Suprapubic skin (tissue), 4 donors: ENCODE results near the gene CCNL1. TPM values are rescaled to one million over a fixed set of nuclear protein-coding genes. Genes with fewer than 3 reads are reported as not detected.
"Not testable (repeated sequence)": the region's sequence is repeated elsewhere in the genome, so short reads cannot be mapped to it uniquely, and the experiment has no call there.

Source experiments
- DNase-seq, 2 donors: peaks; one replicate each; pipeline ENCODE4 v3.0.0-alpha.2; 2019; ENCODE audit warnings: low spot score in 2 of 2
- H3K27ac ChIP-seq: fragments of 200-600 bp; sonication (generic); one replicate; pipeline ENCODE4 v1.5.1; 2019
- H3K27me3 ChIP-seq: fragments of 200-600 bp; sonication (generic); one replicate; pipeline ENCODE4 v1.5.1; 2019
- H3K36me3 ChIP-seq: fragments of 200-600 bp; sonication (generic); one replicate; pipeline ENCODE4 v1.5.1; 2019
- H3K4me1 ChIP-seq: fragments of 200-600 bp; sonication (generic); one replicate; pipeline ENCODE4 v1.5.1; 2019
- H3K4me3 ChIP-seq: fragments of 200-600 bp; sonication (generic); one replicate; pipeline ENCODE4 v1.5.1; 2019; ENCODE audit warnings: mild to moderate bottlenecking
- H3K9me3 ChIP-seq: fragments of 200-600 bp; sonication (generic); one replicate; pipeline ENCODE4 v1.5.1; 2019
- EP300 ChIP-seq: sonication (generic); formaldehyde crosslinking; IDR thresholded peaks from one replicate; pipeline ENCODE4 v1.6.1; 2017; ENCODE audit warnings: antibody characterized with exemption
- POLR2A ChIP-seq, 2 donors: fragments of 450-650 bp; IDR thresholded peaks; one replicate each; pipeline ENCODE4 v1.6.1; 2017; ENCODE audit warnings: antibody characterized with exemption in 2 of 2, mild to moderate bottlenecking in 2 of 2, moderate library complexity in 2 of 2
- POLR2AphosphoS5 ChIP-seq, 3 donors: sonication (generic); formaldehyde crosslinking; IDR thresholded peaks; one replicate each; pipeline ENCODE4 v1.6.1; 2017; ENCODE audit warnings: antibody characterized with exemption in 3 of 3
- WGBS: methylation state at CpG from one replicate; pipeline ENCODE4 v1.1.5; 2018; 5-methylcytosine and 5-hydroxymethylcytosine counted together
- total RNA-seq, 4 donors: library from RNA; depleted of rRNA; stranded (reverse); fragments of >200 nt; gene quantifications; one replicate each; pipeline ENCODE4 v1.1.0, GENCODE V29; 2016
- TF ChIP-seq, protein P1 (sequence below), 2 donors: fragments of 200-600 bp in 1 of 2; fragments of 450-650 bp in 1 of 2; sonication (generic) in 1 of 2; IDR thresholded peaks; one replicate each; pipeline ENCODE4 v1.5.1; 2016 to 2019; ENCODE audit warnings: antibody characterized with exemption in 2 of 2, mild to moderate bottlenecking in 1 of 2, moderate library complexity in 1 of 2

The CCNL1 gene
- total RNA-seq, 4 donors from 2014 or later, result 203 to 665 (median 246) TPM

DNA sequence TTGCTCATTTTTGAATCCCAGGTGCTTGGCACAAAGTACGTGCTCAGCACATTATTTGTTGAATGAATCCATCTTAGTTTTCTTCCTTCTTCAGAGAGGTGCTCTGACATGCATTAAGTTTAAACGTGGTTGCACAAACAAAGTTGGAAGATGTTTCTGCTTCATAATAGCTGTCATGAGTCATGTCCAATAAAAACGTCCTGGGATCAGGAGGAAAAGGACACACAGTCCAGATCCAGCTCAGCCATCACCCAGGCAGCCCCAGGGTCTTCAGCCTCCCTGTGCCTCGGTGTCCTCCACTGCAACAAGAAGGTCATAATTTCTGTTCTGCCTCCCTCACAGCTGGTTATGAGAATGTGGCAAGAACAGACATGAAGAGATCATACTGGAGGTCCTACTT is 55.4 kb downstream of the CCNL1 start:
- Histone ChIP-seq H3K27ac (no peak overlapping the region), H3K27me3 (no peaks in the 10 kb centered on the region), H3K4me3 (no peak overlapping the region), H3K4me1 (peaks cover 18% of the 10 kb centered on the region), H3K9me3 (no peaks in the 10 kb centered on the region), H3K36me3 (no peaks in the 10 kb centered on the region)
- TF ChIP-seq POLR2AphosphoS5 (IDR thresholded peaks at IDR 0.05), result no peak
- TF ChIP-seq EP300, result no peak
- TF ChIP-seq, protein P1, sequence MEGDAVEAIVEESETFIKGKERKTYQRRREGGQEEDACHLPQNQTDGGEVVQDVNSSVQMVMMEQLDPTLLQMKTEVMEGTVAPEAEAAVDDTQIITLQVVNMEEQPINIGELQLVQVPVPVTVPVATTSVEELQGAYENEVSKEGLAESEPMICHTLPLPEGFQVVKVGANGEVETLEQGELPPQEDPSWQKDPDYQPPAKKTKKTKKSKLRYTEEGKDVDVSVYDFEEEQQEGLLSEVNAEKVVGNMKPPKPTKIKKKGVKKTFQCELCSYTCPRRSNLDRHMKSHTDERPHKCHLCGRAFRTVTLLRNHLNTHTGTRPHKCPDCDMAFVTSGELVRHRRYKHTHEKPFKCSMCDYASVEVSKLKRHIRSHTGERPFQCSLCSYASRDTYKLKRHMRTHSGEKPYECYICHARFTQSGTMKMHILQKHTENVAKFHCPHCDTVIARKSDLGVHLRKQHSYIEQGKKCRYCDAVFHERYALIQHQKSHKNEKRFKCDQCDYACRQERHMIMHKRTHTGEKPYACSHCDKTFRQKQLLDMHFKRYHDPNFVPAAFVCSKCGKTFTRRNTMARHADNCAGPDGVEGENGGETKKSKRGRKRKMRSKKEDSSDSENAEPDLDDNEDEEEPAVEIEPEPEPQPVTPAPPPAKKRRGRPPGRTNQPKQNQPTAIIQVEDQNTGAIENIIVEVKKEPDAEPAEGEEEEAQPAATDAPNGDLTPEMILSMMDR (IDR thresholded peaks at IDR 0.05), result no peak
- no peak for TF ChIP-seq POLR2A (IDR thresholded peaks at IDR 0.05)
- WGBS, result 40% methylated on average over 4 of the region's 4 CpGs
- no peak for DNase-seq

DNA sequence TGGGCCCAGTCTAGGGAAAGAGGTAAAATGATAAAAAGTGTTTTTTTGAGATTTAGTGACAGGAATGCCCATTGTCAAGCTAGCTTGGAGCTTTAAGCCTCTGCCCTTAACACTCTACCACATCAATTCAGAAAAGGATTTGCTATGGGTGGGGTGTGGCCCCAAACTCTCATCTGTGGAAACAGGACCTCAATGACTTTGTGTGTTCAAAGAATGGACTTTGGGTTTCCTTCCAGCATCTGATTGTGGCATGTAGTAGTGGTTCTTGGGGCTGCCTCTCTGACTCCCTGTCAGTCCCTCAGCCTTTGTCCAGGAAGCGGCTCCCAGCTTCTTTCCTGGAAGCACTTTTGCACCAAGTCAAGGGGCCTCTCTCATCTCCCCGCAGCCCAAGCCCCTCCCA is 56.1 kb downstream of the CCNL1 start:
- H3K27me3 ChIP-seq, result no peaks in the 10 kb centered on the region
- no peak for DNase-seq
- no peak overlapping the region for H3K27ac ChIP-seq

DNA sequence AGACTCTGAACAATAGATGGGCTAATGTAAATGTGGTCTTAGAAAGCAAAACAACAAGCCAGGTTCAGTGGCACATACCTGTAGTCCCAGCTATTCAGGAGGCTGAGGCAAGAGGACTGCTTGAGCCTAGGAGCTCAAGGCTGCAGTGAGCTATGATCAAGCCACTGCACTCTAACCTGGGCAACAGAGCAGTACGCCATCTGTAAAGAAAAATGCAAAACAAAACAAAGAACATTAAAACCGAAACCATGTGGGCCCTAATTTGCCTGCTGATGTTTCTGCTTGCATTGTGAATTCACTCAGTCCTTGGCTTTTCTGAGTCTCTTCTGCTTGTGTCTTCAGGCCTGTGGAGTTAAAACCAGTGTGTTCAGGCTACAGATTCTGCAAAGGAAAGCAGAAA is 56.7 kb downstream of the CCNL1 start:
- WGBS, result 68% methylated on average over 2 of the region's 2 CpGs
- Histone ChIP-seq H3K36me3 (no peaks in the 10 kb centered on the region), H3K4me1 (peaks cover 22% of the 10 kb centered on the region), H3K9me3 (no peaks in the 10 kb centered on the region), H3K4me3 (no peak overlapping the region), H3K27ac (no peak overlapping the region), H3K27me3 (no peaks in the 10 kb centered on the region)
- TF ChIP-seq POLR2A (IDR thresholded peaks at IDR 0.05) (no peak), EP300 (no peak), POLR2AphosphoS5 (IDR thresholded peaks at IDR 0.05) (no peak)
- TF ChIP-seq, protein P1 (IDR thresholded peaks at IDR 0.05), result no peak
- DNase-seq, result no peak

More for the DNA sequence above, 56.1 kb downstream of the CCNL1 start:
- Histone ChIP-seq H3K9me3 (no peaks in the 10 kb centered on the region), H3K36me3 (no peaks in the 10 kb centered on the region), H3K4me1 (peaks cover 22% of the 10 kb centered on the region), H3K4me3 (no peak overlapping the region)
- WGBS, result 86% methylated on average over 2 of the region's 2 CpGs
- no peak for TF ChIP-seq EP300
- TF ChIP-seq, protein P1 (IDR thresholded peaks at IDR 0.05), result no peak
- TF ChIP-seq POLR2AphosphoS5 (IDR thresholded peaks at IDR 0.05), result no peak
- no peak for TF ChIP-seq POLR2A (IDR thresholded peaks at IDR 0.05)

DNA sequence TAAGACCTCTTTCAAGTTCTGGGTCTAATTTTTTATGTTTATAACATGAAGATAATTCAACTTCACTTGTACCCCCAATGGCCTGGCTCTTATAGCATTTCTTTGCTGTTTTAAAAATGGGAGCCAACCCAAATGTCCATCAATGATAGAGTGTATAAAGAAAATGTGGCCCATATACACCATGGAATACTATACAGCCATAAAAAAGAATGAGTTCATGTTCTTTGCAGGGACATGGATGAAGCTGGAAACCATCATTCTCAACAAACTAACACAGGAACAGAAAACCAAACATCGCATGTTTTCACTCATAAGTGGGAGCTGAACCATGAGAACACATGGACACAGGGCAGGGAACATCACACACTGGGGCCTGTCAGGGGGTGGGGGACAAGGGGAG is 57.4 kb downstream of the CCNL1 start:
- not testable (repeated sequence) for H3K36me3 ChIP-seq, H3K9me3 ChIP-seq, H3K27me3 ChIP-seq, H3K4me3 ChIP-seq, DNase-seq, H3K27ac ChIP-seq
- peaks cover 22% of the 10 kb centered on the region for H3K4me1 ChIP-seq
- 90% methylated on average over 1 of the region's 1 CpG for WGBS

DNA sequence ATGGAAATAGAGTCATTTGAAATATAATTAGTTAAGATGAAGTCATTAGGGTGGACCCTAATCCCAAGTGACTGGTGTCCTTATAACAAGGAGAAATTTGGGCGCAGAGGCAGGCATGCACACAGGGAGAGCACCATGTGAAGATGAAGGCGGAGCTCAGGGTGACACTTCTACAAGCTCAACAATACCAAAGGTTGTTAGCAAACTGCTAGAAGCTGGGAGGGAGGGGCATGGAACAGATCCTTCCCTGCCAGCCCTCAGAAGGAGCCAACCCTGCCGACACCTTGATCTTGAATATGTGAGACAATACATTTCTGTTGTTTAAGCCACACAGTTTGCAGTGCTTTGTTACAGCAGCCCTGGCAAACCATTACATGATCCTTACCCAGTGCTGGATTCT is 57.8 kb downstream of the CCNL1 start:
- WGBS, result 80% methylated on average over 3 of the region's 3 CpGs
- H3K4me1 ChIP-seq, result peaks cover 22% of the 10 kb centered on the region
- TF ChIP-seq POLR2AphosphoS5 (IDR thresholded peaks at IDR 0.05) (no peak), POLR2A (IDR thresholded peaks at IDR 0.05) (no peak), EP300 (no peak)
- TF ChIP-seq, protein P1 (IDR thresholded peaks at IDR 0.05), result no peak
- no peak for DNase-seq
- no peak overlapping the region for H3K27ac ChIP-seq
- H3K9me3 ChIP-seq, result no peaks in the 10 kb centered on the region
- no peak overlapping the region for H3K4me3 ChIP-seq
- no peaks in the 10 kb centered on the region for H3K27me3 ChIP-seq
- H3K36me3 ChIP-seq, result no peaks in the 10 kb centered on the region

DNA sequence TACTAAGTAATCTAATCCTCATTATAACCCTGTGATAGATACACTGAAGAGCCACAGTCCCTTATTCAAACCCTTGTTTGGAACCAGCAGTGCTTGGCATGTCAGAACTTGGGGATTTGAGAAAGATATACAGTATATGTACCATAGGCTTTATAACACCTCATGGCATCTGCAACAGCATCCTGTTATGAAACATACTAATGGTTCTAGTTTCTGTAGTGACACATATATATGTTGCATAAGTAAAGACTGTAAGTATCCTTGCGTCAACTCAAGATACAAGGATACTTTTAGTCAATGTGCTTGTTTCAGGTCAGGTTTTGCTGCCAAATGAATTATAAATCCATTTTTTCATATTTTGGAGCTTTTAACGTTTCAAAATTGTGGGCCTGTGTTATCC is 58.5 kb downstream of the CCNL1 start:
- Histone ChIP-seq H3K4me1 (peaks cover 22% of the 10 kb centered on the region), H3K36me3 (no peaks in the 10 kb centered on the region), H3K27me3 (no peaks in the 10 kb centered on the region), H3K9me3 (no peaks in the 10 kb centered on the region), H3K4me3 (no peak overlapping the region), H3K27ac (no peak overlapping the region)
- WGBS, result 97% methylated on average over 2 of the region's 2 CpGs
- TF ChIP-seq, protein P1 (IDR thresholded peaks at IDR 0.05), result no peak
- TF ChIP-seq POLR2A (IDR thresholded peaks at IDR 0.05), result no peak
- no peak for TF ChIP-seq POLR2AphosphoS5 (IDR thresholded peaks at IDR 0.05)
- TF ChIP-seq EP300, result no peak
- DNase-seq, result no peak
